Endothelial cell (in vitro differentiated cells): ENCODE results near the gene NKAIN2. TPM values are rescaled to one million over a fixed set of nuclear protein-coding genes. Genes with fewer than 3 reads are reported as not detected.
A peak's percentile ranks its signal among the peaks of the same experiment; 100 is the strongest.

Experiments
- DNase-seq: peaks from one replicate; pipeline ENCODE4 v3.0.0; 2021; ENCODE audit warnings: low spot score
- H3K27ac Mint-ChIP-seq: one replicate; pipeline ENCODE4 v1.8.0; 2021; ENCODE audit warnings: mixed read lengths, inconsistent platforms; ENCODE audit not compliant: unreplicated experiment
- H3K27me3 Mint-ChIP-seq: one replicate; pipeline ENCODE4 v1.8.0; 2021; ENCODE audit warnings: mild to moderate bottlenecking, moderate library complexity, mixed read lengths, inconsistent platforms; ENCODE audit not compliant: unreplicated experiment
- H3K36me3 Mint-ChIP-seq: one replicate; pipeline ENCODE4 v1.8.0; 2021; ENCODE audit warnings: mild to moderate bottlenecking, low read depth, mixed read lengths, inconsistent platforms; ENCODE audit not compliant: unreplicated experiment
- H3K4me1 Mint-ChIP-seq: one replicate; pipeline ENCODE4 v1.8.0; 2021; ENCODE audit warnings: mild to moderate bottlenecking, mixed read lengths, inconsistent platforms; ENCODE audit not compliant: unreplicated experiment
- H3K4me3 Mint-ChIP-seq: one replicate; pipeline ENCODE4 v1.8.0; 2021; ENCODE audit warnings: mild to moderate bottlenecking, mixed read lengths, inconsistent platforms; ENCODE audit not compliant: unreplicated experiment
- H3K9me3 Mint-ChIP-seq: one replicate; pipeline ENCODE4 v1.8.0; 2021; ENCODE audit warnings: mixed read lengths, inconsistent platforms; ENCODE audit not compliant: unreplicated experiment
- CTCF ChIP-seq: fragments of 200-600 bp; sonication (generic); IDR thresholded peaks from one replicate; pipeline ENCODE4 v1.5.0; 2021; ENCODE audit warnings: antibody characterized with exemption; ENCODE audit not compliant: unreplicated experiment
- total RNA-seq: library from RNA; stranded (reverse); fragmentation: NEBNext Ultra II Directional; extraction: Animal tissue kit (Norgen Biotek cat#: 25700); gene quantifications from one replicate; pipeline ENCODE4 v1.2.1, GENCODE V29; 2021; ENCODE audit not compliant: unreplicated experiment

The NKAIN2 gene
- total RNA-seq, 1 donor from 2014 or later = 9.5 TPM

GRCh38 chr6:124829822-124830221, 1026.2 kb downstream of the NKAIN2 start:
- DNase-seq = no peak
- no peaks in the 10 kb centered on the region for H3K27me3 Mint-ChIP-seq
- H3K4me1 Mint-ChIP-seq = peaks cover 27% of the 10 kb centered on the region
- no peak for TF ChIP-seq CTCF
- H3K9me3 Mint-ChIP-seq = no peaks in the 10 kb centered on the region
- H3K36me3 Mint-ChIP-seq = no peaks in the 10 kb centered on the region
- no peak overlapping the region for H3K4me3 Mint-ChIP-seq
- H3K27ac Mint-ChIP-seq = no peak overlapping the region

- no peak overlapping the region for H3K4me3 Mint-ChIP-seq
- H3K27me3 Mint-ChIP-seq = no peaks in the 10 kb centered on the region
- H3K36me3 Mint-ChIP-seq = no peaks in the 10 kb centered on the region
- no peak for TF ChIP-seq CTCF
- no peak for DNase-seq
- no peak overlapping the region for H3K27ac Mint-ChIP-seq
- H3K9me3 Mint-ChIP-seq = no peaks in the 10 kb centered on the region
- H3K4me1 Mint-ChIP-seq = peaks cover 27% of the 10 kb centered on the region
Observed at GRCh38 chr6:124830506-124830905, 1026.8 kb downstream of the NKAIN2 start.

- peak; percentile 12 for TF ChIP-seq CTCF
- peaks cover 12% of the 10 kb centered on the region for H3K4me1 Mint-ChIP-seq
- no peaks in the 10 kb centered on the region for H3K9me3 Mint-ChIP-seq
- H3K4me3 Mint-ChIP-seq = no peak overlapping the region
- no peaks in the 10 kb centered on the region for H3K27me3 Mint-ChIP-seq
- no peaks in the 10 kb centered on the region for H3K36me3 Mint-ChIP-seq
- H3K27ac Mint-ChIP-seq = no peak overlapping the region
- no peak for DNase-seq
Observed at GRCh38 chr6:124854338-124854922, 1050.8 kb downstream of the NKAIN2 start.

- Mint-ChIP-seq H3K4me1 (peaks cover 7% of the 10 kb centered on the region), H3K4me3 (no peak overlapping the region), H3K27me3 (no peaks in the 10 kb centered on the region), H3K9me3 (no peaks in the 10 kb centered on the region), H3K36me3 (no peaks in the 10 kb centered on the region), H3K27ac (no peak overlapping the region)
- no peak for TF ChIP-seq CTCF
- no peak for DNase-seq
Observed at GRCh38 chr6:124857746-124858145, 1054.1 kb downstream of the NKAIN2 start.

- Mint-ChIP-seq H3K27ac (no peak overlapping the region), H3K27me3 (no peaks in the 10 kb centered on the region), H3K36me3 (no peaks in the 10 kb centered on the region), H3K4me3 (no peak overlapping the region), H3K9me3 (no peaks in the 10 kb centered on the region), H3K4me1 (peaks cover 3% of the 10 kb centered on the region)
- no peak for DNase-seq
- no peak for TF ChIP-seq CTCF
Observed at GRCh38 chr6:124858564-124858963, 1054.9 kb downstream of the NKAIN2 start.
